Measurements from ENCODE around the gene SHISAL2A. TPM values are rescaled to one million over a fixed set of nuclear protein-coding genes. Genes with fewer than 3 reads are reported as not detected.

SHISAL2A gene
- total and polyA plus RNA-seq, 7 donors: 8.1 TPM; not detected in 6

- Histone ChIP-seq H3K27me3 (peaks cover 16 to 49% (median 29%) of the 10 kb centered on the region in 3 donors), H3K36me3 (no peaks in the 10 kb centered on the region), H3K4me3 (peak overlapping the region; percentile 17 to 50 (median 41)), H3K4me1 (peaks cover 0 to 13% (median 10%) of the 10 kb centered on the region in 4 donors), H3K9me3 (no peaks in the 10 kb centered on the region), H3K27ac (no peak overlapping the region)
- DNase-seq: no peak
- WGBS, 2 donors: 4 to 7% methylated on average over 52 of the region's 52 CpGs
- intact Hi-C loops (cut with DNase I): no loop called here
- no peak for TF ChIP-seq CTCF (IDR thresholded peaks at IDR 0.05)
- TF ChIP-seq EP300 (IDR thresholded peaks at IDR 0.05): no peak
- TF ChIP-seq POLR2A (IDR thresholded peaks at IDR 0.05): no peak
- no peak for TF ChIP-seq POLR2AphosphoS5 (IDR thresholded peaks at IDR 0.05)
Measured at GRCh38 chr1:52633291-52633754, 355 bp downstream of the SHISAL2A start.

GRCh38 chr1:52634111-52634510, 1.1 kb downstream of the SHISAL2A start:
- 72 to 91% methylated on average over 4 of the region's 4 CpGs for WGBS, 2 donors
- intact Hi-C loops (cut with DNase I): no loop called here

GRCh38 chr1:52635321-52636089, 2.5 kb downstream of the SHISAL2A start:
- no peak overlapping the region for H3K4me3 ChIP-seq
- DNase-seq: no peak
- H3K27ac ChIP-seq: no peak overlapping the region
- intact Hi-C loops (cut with DNase I): no loop called here
- no peaks in the 10 kb centered on the region for H3K9me3 ChIP-seq
- peaks cover 16 to 44% (median 29%) of the 10 kb centered on the region in 3 donors for H3K27me3 ChIP-seq
- 19 to 55% methylated on average over 4 of the region's 4 CpGs for WGBS, 2 donors
- peaks cover 0 to 13% (median 10%) of the 10 kb centered on the region in 4 donors for H3K4me1 ChIP-seq
- no peaks in the 10 kb centered on the region for H3K36me3 ChIP-seq
- TF ChIP-seq POLR2A (IDR thresholded peaks at IDR 0.05) (no peak), CTCF (IDR thresholded peaks at IDR 0.05) (no peak), POLR2AphosphoS5 (IDR thresholded peaks at IDR 0.05) (no peak), EP300 (IDR thresholded peaks at IDR 0.05) (no peak)

More at GRCh38 chr1:52634111-52634510, 1.1 kb downstream of the SHISAL2A start:
- H3K27me3 ChIP-seq: peaks cover 16 to 49% (median 29%) of the 10 kb centered on the region in 3 donors
- no peak overlapping the region for H3K27ac ChIP-seq
- H3K36me3 ChIP-seq: no peaks in the 10 kb centered on the region
- no peak overlapping the region for H3K4me3 ChIP-seq
- no peak for DNase-seq
- peaks cover 0 to 13% (median 10%) of the 10 kb centered on the region in 4 donors for H3K4me1 ChIP-seq
- no peaks in the 10 kb centered on the region for H3K9me3 ChIP-seq
- no peak for TF ChIP-seq POLR2A (IDR thresholded peaks at IDR 0.05)
- TF ChIP-seq POLR2AphosphoS5 (IDR thresholded peaks at IDR 0.05): no peak
- no peak for TF ChIP-seq CTCF (IDR thresholded peaks at IDR 0.05)
- TF ChIP-seq EP300 (IDR thresholded peaks at IDR 0.05): no peak

GRCh38 chr1:52636721-52637695, 4.0 kb downstream of the SHISAL2A start:
- WGBS, 2 donors: 38 to 53% methylated on average over 11 of the region's 11 CpGs
- Histone ChIP-seq H3K36me3 (no peaks in the 10 kb centered on the region), H3K27me3 (peaks cover 16 to 29% (median 26%) of the 10 kb centered on the region in 3 donors), H3K4me3 (no peak overlapping the region), H3K27ac (no peak overlapping the region), H3K9me3 (no peaks in the 10 kb centered on the region), H3K4me1 (peaks cover 0 to 13% (median 10%) of the 10 kb centered on the region in 4 donors)
- intact Hi-C loops (cut with DNase I): no loop called here
- no peak for TF ChIP-seq CTCF (IDR thresholded peaks at IDR 0.05)
- no peak for DNase-seq
